ENCODE data around the gene IFT27.

IFT27 gene

GRCh38 chr22:36796552-36797175 lies 20.7 kb upstream of the IFT27 start:
- DNase-seq: no peak

GRCh38 chr22:36795633-36796032 lies 19.7 kb upstream of the IFT27 start:
- no peak for DNase-seq

- peak; percentile 18 for DNase-seq
Observed at GRCh38 chr22:36790648-36791047, 14.7 kb upstream of the IFT27 start.

- DNase-seq: no peak
Observed at GRCh38 chr22:36787204-36787988, 11.5 kb upstream of the IFT27 start.

GRCh38 chr22:36783743-36784142 lies 7.8 kb upstream of the IFT27 start:
- no peak for DNase-seq

- DNase-seq: peak; percentile 85
Observed at GRCh38 chr22:36781656-36782627, 6.0 kb upstream of the IFT27 start.

GRCh38 chr22:36778020-36778419 lies 2.1 kb upstream of the IFT27 start:
- no peak for DNase-seq

DNA sequence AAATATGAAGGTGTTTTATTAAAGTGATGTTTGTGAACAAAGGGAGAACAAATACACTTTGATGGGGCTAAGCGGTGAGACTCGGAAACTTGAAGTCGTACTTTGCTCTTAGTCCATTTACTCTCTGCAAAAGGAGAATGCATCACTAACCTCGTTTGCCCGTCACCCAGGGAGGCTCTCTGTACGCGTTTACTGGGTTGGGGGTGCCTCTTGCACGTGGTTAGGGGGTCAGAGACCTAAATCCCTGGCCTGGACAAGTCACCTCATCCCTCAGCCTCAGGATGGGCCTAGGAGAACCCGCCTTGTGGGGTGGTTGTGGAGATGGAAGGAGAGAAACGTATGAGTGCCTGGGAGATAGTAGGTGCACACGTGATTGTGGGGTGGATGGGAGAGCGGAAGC lies 803 bp upstream of the IFT27 start:
- DNase-seq: no peak

GRCh38 chr22:36775586-36775963 lies 344 bp downstream of the IFT27 start:
- DNase-seq: peak; percentile 37

- DNase-seq: no peak
Observed at GRCh38 chr22:36773935-36774334, 2.0 kb downstream of the IFT27 start.

DNA sequence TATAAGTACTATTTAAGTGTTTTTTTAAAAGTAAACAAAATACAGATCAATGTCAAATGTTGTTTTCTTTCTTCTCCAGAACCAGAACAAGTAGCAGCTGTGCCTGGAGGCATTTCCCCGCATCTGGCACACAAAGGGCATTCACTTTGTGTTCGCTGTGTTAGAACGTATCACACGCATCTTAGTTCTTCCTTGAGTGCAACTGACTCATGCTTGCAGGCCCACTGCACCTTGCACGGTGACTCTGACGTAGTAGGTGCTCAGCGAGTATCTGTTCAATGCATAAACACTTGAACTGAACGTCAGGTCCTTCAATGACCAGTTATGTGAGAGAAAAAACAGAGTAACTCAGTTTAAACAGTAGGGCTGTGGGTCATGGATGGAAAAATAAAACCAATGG lies 3.5 kb downstream of the IFT27 start:
- no peak for DNase-seq

- no peak for DNase-seq
Observed at GRCh38 chr22:36771356-36772063, 4.4 kb downstream of the IFT27 start.

- no peak for DNase-seq
Observed at GRCh38 chr22:36770513-36771231, 5.2 kb downstream of the IFT27 start.

- no peak for DNase-seq
Observed at GRCh38 chr22:36769541-36770512, 6.1 kb downstream of the IFT27 start.

- DNase-seq: no peak
Observed at GRCh38 chr22:36768616-36769015, 7.3 kb downstream of the IFT27 start.

DNA sequence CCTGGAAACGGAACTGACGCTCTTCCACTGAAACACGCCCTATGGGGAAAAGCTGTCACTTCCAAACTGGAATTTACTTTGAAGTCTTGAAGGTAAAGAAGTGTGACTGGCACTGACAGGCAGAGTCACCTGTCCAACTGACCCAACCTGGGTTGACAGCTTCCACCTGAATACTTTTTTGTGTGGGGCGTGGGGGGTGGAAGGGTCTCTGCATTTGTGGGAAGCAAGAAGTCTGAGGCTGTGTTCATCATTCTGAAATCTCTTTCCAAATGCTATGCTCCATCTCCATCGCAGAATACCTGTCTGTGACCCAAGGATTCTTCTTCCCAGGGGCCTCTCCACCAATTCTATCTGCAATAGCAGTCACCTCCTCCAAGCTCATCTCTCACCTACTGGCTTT lies 7.8 kb downstream of the IFT27 start:
- DNase-seq: no peak

DNA sequence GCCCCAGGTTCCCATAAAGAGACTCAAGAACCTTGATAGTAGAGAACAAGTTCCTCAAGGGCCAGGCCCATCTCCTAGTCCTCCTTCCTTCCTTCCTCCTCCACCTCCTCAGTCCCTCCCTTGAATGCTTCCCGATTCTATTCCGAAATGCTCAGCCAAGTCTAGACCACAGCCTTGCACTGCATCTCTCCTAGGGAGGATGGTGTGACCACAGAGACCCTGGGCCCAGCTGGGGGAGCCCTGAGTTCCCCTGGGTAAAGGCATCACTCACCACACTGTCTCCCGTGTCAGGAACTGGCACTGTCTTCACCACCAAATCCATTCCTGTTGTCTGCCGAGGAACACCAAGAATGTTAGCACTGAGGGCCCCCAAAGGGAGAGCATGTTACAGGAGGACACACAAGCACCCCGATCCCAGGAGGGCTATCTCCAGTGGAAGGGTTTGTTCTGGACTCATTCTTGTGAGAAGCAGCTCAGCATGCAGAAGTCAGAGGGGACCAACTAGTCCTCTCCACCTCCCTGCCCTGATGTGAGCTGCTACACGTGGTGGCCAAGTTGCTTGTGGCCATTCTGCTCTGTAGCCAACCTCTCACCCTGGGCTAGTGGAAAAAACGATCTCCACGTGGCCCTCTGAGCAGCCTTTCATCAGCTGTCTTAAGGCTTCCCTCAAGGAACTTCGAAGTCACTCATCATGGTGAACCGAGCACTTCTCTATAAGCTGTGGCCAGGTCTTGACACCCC lies 8.7 kb downstream of the IFT27 start:
- DNase-seq: no peak

- DNase-seq: no peak
Observed at GRCh38 chr22:36765943-36766450, 9.9 kb downstream of the IFT27 start.

DNA sequence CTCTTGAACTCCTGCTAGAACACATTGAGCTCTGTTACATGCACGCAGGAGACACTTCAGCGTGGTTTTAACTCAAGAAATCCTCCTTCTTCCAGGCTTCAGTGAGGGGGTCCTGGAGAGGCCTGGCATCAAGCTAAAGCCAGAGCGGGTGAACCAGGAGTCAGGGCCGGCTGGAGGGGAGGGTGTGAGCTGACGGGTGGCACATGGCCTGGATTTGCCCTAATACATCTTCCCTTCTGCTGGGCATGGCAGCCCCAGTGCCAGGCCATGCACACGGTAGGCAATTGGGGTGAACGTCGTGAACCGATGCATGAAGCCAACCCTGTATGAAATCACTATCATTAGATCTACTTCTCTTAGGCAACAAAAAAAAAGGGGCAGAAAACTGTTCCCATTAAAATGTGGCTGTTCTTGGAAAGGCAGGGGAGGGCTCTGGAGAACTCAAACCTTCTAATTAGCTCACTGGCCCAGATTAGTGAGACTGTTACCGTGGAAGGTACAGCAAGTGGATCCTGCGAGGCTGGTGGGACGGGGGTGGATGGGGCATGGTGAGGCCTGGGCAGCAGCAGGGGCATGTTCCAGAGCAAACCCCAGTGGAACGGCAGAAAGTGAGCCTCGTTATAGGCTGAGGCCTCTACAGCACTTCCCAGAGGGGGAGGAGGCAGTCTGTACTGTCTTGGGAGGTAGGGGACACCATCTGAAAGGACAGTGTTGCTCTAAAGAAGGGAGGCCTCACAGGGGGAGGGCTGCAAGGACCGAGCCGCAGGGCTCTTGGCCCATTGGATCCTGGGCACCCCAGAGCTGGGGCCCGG lies 10.6 kb downstream of the IFT27 start:
- DNase-seq: no peak
